Neural cell (in vitro differentiated cells): ENCODE data around the gene C3orf70.

Experiments
- SMC3 ChIP-seq: fragments of 450-650 bp; conservative IDR thresholded peaks from 2 replicates; pipeline ENCODE4 v1.6.1; 2014; ENCODE audit warnings: antibody characterized with exemption, mild to moderate bottlenecking, moderate library complexity; ENCODE audit not compliant: poor library complexity
- TF ChIP-seq, protein P1 (sequence below): fragments of 450-650 bp; IDR thresholded peaks from 2 replicates; pipeline ENCODE4 v1.5.1; 2014; ENCODE audit warnings: antibody characterized with exemption, mild to moderate bottlenecking, moderate library complexity; ENCODE audit not compliant: poor library complexity, severe bottlenecking

DNA sequence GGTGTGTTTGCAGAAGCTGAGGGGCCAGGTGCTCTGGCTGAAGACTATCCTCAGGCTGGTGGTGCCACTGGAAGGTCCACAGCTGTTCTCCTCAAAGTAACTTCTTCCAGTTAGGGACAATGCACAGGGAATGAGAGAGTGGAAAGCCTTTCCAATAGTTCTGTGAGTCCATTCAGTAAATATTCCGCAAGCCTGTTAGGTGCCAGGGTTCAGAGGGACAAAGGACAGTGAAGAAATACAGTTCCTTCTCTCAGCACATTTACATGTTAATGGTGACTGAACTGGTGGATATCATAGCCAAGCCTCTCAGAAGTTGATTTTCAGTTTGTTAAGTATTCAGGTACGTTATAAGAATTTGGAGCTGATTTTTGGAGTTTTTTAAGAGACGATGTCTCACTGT is 122.5 kb downstream of the C3orf70 start:
- TF ChIP-seq SMC3, result no peak
- TF ChIP-seq, protein P1, sequence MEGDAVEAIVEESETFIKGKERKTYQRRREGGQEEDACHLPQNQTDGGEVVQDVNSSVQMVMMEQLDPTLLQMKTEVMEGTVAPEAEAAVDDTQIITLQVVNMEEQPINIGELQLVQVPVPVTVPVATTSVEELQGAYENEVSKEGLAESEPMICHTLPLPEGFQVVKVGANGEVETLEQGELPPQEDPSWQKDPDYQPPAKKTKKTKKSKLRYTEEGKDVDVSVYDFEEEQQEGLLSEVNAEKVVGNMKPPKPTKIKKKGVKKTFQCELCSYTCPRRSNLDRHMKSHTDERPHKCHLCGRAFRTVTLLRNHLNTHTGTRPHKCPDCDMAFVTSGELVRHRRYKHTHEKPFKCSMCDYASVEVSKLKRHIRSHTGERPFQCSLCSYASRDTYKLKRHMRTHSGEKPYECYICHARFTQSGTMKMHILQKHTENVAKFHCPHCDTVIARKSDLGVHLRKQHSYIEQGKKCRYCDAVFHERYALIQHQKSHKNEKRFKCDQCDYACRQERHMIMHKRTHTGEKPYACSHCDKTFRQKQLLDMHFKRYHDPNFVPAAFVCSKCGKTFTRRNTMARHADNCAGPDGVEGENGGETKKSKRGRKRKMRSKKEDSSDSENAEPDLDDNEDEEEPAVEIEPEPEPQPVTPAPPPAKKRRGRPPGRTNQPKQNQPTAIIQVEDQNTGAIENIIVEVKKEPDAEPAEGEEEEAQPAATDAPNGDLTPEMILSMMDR, result no peak
